Esophagus (tissue), 2 donors: ENCODE data around the gene ANTXR1. TPM values are rescaled to one million over a fixed set of nuclear protein-coding genes. Genes with fewer than 3 reads are reported as not detected.
A peak's percentile ranks its signal among the peaks of the same experiment; 100 is the strongest.

ENCODE experiments used
- H3K27ac ChIP-seq, 2 donors: one replicate each; pipeline ENCODE4 v1.5.1; 2013; ENCODE audit warnings: low read depth in 2 of 2, mild to moderate bottlenecking in 2 of 2, inconsistent platforms in 1 of 2, low read length in 1 of 2, moderate library complexity in 1 of 2
- H3K27me3 ChIP-seq, 2 donors: one replicate each; pipeline ENCODE4 v1.6.1; 2013; ENCODE audit warnings: low read length in 2 of 2, control low read depth in 1 of 2, mild to moderate bottlenecking in 1 of 2; ENCODE audit not compliant: insufficient read depth in 2 of 2, control insufficient read depth in 1 of 2
- H3K36me3 ChIP-seq, 2 donors: one replicate each; pipeline ENCODE4 v1.6.1; 2013; ENCODE audit warnings: low read length in 1 of 2; ENCODE audit not compliant: control insufficient read depth in 2 of 2, insufficient read depth in 2 of 2
- H3K4me1 ChIP-seq, 2 donors: one replicate each; pipeline ENCODE4 v1.6.1; 2013; ENCODE audit warnings: low read length in 1 of 2; ENCODE audit not compliant: control insufficient read depth in 2 of 2, insufficient read depth in 2 of 2
- H3K4me3 ChIP-seq, 2 donors: one replicate each; pipeline ENCODE4 v1.5.1; 2013; ENCODE audit warnings: low read length in 2 of 2, mild to moderate bottlenecking in 2 of 2, low read depth in 1 of 2, moderate library complexity in 1 of 2
- H3K9me3 ChIP-seq, 2 donors: one replicate each; pipeline ENCODE4 v1.6.1; 2013; ENCODE audit warnings: mild to moderate bottlenecking in 2 of 2, low read depth in 1 of 2, low read length in 1 of 2, moderate library complexity in 1 of 2; ENCODE audit not compliant: control insufficient read depth in 2 of 2, insufficient read depth in 1 of 2
- WGBS, 2 donors: extraction: QIAGEN DNeasy Blood & Tissue Kit; methylation state at CpG; one replicate each; pipeline ENCODE4 v1.1.7; 2013; 5-methylcytosine and 5-hydroxymethylcytosine counted together
- polyA plus RNA-seq, 2 donors: library from polyadenylated mRNA; stranded (reverse); fragments of 200-250 nt; gene quantifications; one replicate each; pipeline ENCODE4 v1.2.3, GENCODE V29; 2013
- donor health status: healthy with polysubstance abuse.
- donor health status: Bipolar disorder and iron deficiency.

Gene ANTXR1
- polyA plus RNA-seq, 2 donors, result 5.0 to 8.5 TPM

- Histone ChIP-seq H3K4me3 (no peak overlapping the region), H3K4me1 (peaks cover 0 to 4% of the 10 kb centered on the region in 2 donors), H3K27me3 (no peaks in the 10 kb centered on the region), H3K9me3 (no peaks in the 10 kb centered on the region), H3K36me3 (no peaks in the 10 kb centered on the region), H3K27ac (peak overlapping the region in 1 of 2 donors; percentile 11)
- 81 to 87% methylated on average over 10 of the region's 10 CpGs for WGBS, 2 donors
These were observed 64.4 kb downstream of the ANTXR1 start for GRCh38 chr2:69077252-69077950.

GRCh38 chr2:69080071-69080470 lies 67.1 kb downstream of the ANTXR1 start:
- no peaks in the 10 kb centered on the region for H3K36me3 ChIP-seq
- WGBS, 2 donors, result 74 to 76% methylated on average over 4 of the region's 4 CpGs
- no peak overlapping the region for H3K27ac ChIP-seq
- H3K4me1 ChIP-seq, result peaks cover 4 to 10% of the 10 kb centered on the region in 2 donors
- H3K9me3 ChIP-seq, result no peaks in the 10 kb centered on the region
- no peak overlapping the region for H3K4me3 ChIP-seq
- H3K27me3 ChIP-seq, result no peaks in the 10 kb centered on the region

DNA sequence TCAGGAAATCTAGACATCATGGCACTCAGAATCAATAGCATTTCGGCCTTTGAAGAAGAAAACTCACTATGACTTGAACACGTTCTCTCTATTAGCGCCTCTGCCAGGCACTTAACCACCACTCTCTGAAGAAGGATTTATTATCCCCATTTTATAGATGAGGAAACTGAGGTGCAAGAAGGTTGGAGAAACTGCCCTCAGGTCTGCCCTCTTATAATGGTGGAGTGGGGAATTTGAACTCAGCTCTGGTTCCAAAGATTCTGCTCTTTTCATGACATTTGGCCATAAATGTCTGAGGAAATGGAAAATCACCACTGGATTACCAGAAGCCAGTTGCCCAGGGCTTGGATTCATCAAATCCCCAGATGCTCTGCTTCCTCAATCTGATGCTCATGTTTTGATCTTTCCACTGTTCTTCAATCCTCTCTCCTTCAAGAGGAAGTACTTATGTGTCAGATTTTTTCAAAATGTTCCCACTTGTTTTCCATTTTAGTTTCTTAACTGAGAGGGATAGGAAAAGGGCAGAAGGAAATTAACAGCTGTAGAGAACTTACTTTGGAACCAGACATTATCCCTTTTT lies 68.1 kb downstream of the ANTXR1 start:
- Histone ChIP-seq H3K27ac (no peak overlapping the region), H3K4me1 (peaks cover 4 to 10% of the 10 kb centered on the region in 2 donors), H3K9me3 (no peaks in the 10 kb centered on the region), H3K27me3 (no peaks in the 10 kb centered on the region), H3K4me3 (no peak overlapping the region), H3K36me3 (no peaks in the 10 kb centered on the region)
- WGBS, 2 donors, result 95 to 98% methylated on average over 3 of the region's 3 CpGs

- peak overlapping the region in 1 of 2 donors; percentile 4 for H3K27ac ChIP-seq
- no peaks in the 10 kb centered on the region for H3K27me3 ChIP-seq
- no peak overlapping the region for H3K4me3 ChIP-seq
- 79 to 82% methylated on average over 4 of the region's 4 CpGs for WGBS, 2 donors
- peaks cover 4 to 10% of the 10 kb centered on the region in 2 donors for H3K4me1 ChIP-seq
- H3K9me3 ChIP-seq, result no peaks in the 10 kb centered on the region
- H3K36me3 ChIP-seq, result no peaks in the 10 kb centered on the region
These were observed 68.8 kb downstream of the ANTXR1 start for GRCh38 chr2:69081757-69082156.

DNA sequence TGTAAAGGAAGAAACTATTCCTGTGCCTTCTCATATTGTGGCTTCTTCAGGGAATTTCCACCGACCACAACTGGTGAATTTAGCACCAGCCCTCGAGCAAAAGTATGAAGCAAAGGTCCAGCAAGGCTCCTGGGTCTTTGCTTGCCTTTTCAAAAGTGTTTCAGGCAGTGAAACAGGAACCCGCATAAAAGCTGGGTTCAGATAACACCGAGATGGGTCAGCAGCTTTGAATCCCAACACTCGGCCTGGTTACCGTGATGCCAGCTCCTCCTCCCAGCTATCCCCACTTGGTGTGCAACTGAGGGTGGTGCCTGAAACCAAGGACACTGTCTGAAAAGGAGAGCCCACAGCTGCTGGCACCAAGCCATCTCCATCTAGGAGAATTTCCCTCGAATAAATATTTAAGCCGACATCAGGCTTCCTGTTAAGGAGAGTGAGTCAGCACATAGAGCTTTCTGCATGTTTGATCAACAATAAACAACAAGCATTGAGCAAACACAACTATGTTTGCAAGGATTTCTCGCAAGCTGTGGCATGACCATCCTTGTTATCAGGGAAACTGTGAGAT lies 69.5 kb downstream of the ANTXR1 start:
- H3K4me1 ChIP-seq, result peaks cover 4 to 10% of the 10 kb centered on the region in 2 donors
- H3K27me3 ChIP-seq, result no peaks in the 10 kb centered on the region
- 31 to 35% methylated on average over 9 of the region's 9 CpGs for WGBS, 2 donors
- no peak overlapping the region for H3K4me3 ChIP-seq
- H3K36me3 ChIP-seq, result no peaks in the 10 kb centered on the region
- peak overlapping the region in 1 of 2 donors; percentile 13 for H3K27ac ChIP-seq
- no peaks in the 10 kb centered on the region for H3K9me3 ChIP-seq

GRCh38 chr2:69083235-69083748 lies 70.3 kb downstream of the ANTXR1 start:
- Histone ChIP-seq H3K36me3 (no peaks in the 10 kb centered on the region), H3K27ac (peak overlapping the region; percentile 50 to 70), H3K4me3 (no peak overlapping the region), H3K4me1 (peaks cover 4 to 10% of the 10 kb centered on the region in 2 donors), H3K9me3 (no peaks in the 10 kb centered on the region), H3K27me3 (no peaks in the 10 kb centered on the region)
- 73 to 79% methylated on average over 2 of the region's 2 CpGs for WGBS, 2 donors

- no peak overlapping the region for H3K27ac ChIP-seq
- H3K4me1 ChIP-seq, result peaks cover 4 to 10% of the 10 kb centered on the region in 2 donors
- H3K36me3 ChIP-seq, result no peaks in the 10 kb centered on the region
- H3K4me3 ChIP-seq, result no peak overlapping the region
- 84 to 93% methylated on average over 4 of the region's 4 CpGs for WGBS, 2 donors
- no peaks in the 10 kb centered on the region for H3K9me3 ChIP-seq
- H3K27me3 ChIP-seq, result no peaks in the 10 kb centered on the region
These were observed 71.5 kb downstream of the ANTXR1 start for GRCh38 chr2:69084492-69084891.

GRCh38 chr2:69086466-69086865 lies 73.5 kb downstream of the ANTXR1 start:
- Histone ChIP-seq H3K36me3 (no peaks in the 10 kb centered on the region), H3K9me3 (no peaks in the 10 kb centered on the region), H3K27ac (no peak overlapping the region), H3K4me3 (no peak overlapping the region), H3K27me3 (no peaks in the 10 kb centered on the region), H3K4me1 (peaks cover 4 to 10% of the 10 kb centered on the region in 2 donors)
- 75 to 76% methylated on average over 4 of the region's 4 CpGs for WGBS, 2 donors

- Histone ChIP-seq H3K9me3 (no peaks in the 10 kb centered on the region), H3K4me3 (no peak overlapping the region), H3K27ac (no peak overlapping the region), H3K4me1 (peaks cover 4 to 6% of the 10 kb centered on the region in 2 donors), H3K27me3 (no peaks in the 10 kb centered on the region), H3K36me3 (no peaks in the 10 kb centered on the region)
- WGBS, 2 donors, result 85% methylated on average over 5 of the region's 5 CpGs
These were observed 74.4 kb downstream of the ANTXR1 start for GRCh38 chr2:69087211-69087911.
